GM18951 (cell line): ENCODE measurements around the gene CDC37.

Source experiments
- POLR2A ChIP-seq: IDR thresholded peaks from 4 replicates; pipeline ENCODE4 v1.6.1; 2011; ENCODE audit warnings: mild to moderate bottlenecking; ENCODE audit not compliant: insufficient read length, insufficient read depth; ENCODE audit errors: extremely low read depth
- in situ Hi-C: fragments of 300-500 bp; cut with MboI; formaldehyde crosslinking; loops from one replicate; pipeline ENCODE4 v1.12.0; 2022; ENCODE audit warnings: low sequenced_read_pairs, mixed read lengths, inconsistent platforms; ENCODE audit not compliant: unreplicated experiment

Gene CDC37

GRCh38 chr19:10395436-10395835 is 7.9 kb downstream of the CDC37 start:
- TF ChIP-seq POLR2A, result no peak

GRCh38 chr19:10395003-10395402 is 8.3 kb downstream of the CDC37 start:
- no peak for TF ChIP-seq POLR2A
- in situ Hi-C loops, result loop anchor here (25.0 kb wide), 1 partner anchor 458 kb away; the partner anchor contains the start of gene OLFM2

More at GRCh38 chr19:10395436-10395835, 7.9 kb downstream of the CDC37 start:
- in situ Hi-C loops, result loop anchor here (25.0 kb wide), 1 partner anchor 458 kb away; the partner anchor contains the start of gene OLFM2

GRCh38 chr19:10393137-10393536 is 10.2 kb downstream of the CDC37 start:
- in situ Hi-C loops, result loop anchor here (25.0 kb wide), 1 partner anchor 456 kb away; the partner anchor contains the start of gene OLFM2
- TF ChIP-seq POLR2A, result no peak

- in situ Hi-C loops, result loop anchor here (25.0 kb wide), 1 partner anchor 455 kb away; the partner anchor contains the start of gene OLFM2
Measured at GRCh38 chr19:10392120-10392519, 11.2 kb downstream of the CDC37 start.

GRCh38 chr19:10390652-10391286 is 12.6 kb downstream of the CDC37 start:
- in situ Hi-C loops, result loop anchor here (25.0 kb wide), 1 partner anchor 453 kb away; the partner anchor contains the start of gene OLFM2
- no peak for TF ChIP-seq POLR2A

More at GRCh38 chr19:10392120-10392519, 11.2 kb downstream of the CDC37 start:
- TF ChIP-seq POLR2A, result no peak

- TF ChIP-seq POLR2A, result no peak
- in situ Hi-C loops, result loop anchor here (25.0 kb wide), 1 partner anchor 453 kb away; the partner anchor contains the start of gene OLFM2
Measured at GRCh38 chr19:10389863-10390262, 13.5 kb downstream of the CDC37 start.

- in situ Hi-C loops, result loop anchor here (25.0 kb wide), 1 partner anchor 452 kb away; the partner anchor contains the start of gene OLFM2
- TF ChIP-seq POLR2A, result peak; percentile 13
Measured at GRCh38 chr19:10388957-10389356, 14.4 kb downstream of the CDC37 start.

- in situ Hi-C loops, result loop anchor here (5.0 to 25.0 kb wide), 2 partner anchors 117 to 447 kb away; partner anchors contain the start of gene OLFM2
- TF ChIP-seq POLR2A, result no peak
Measured at GRCh38 chr19:10384580-10384979, 18.8 kb downstream of the CDC37 start.

- in situ Hi-C loops, result loop anchor here (5.0 to 25.0 kb wide), 2 partner anchors 116 to 446 kb away; partner anchors contain the start of gene OLFM2
Measured at GRCh38 chr19:10383223-10383499, 20.2 kb downstream of the CDC37 start.

- peak; percentile 88 for TF ChIP-seq POLR2A
- in situ Hi-C loops, result loop anchor here (5.0 to 25.0 kb wide), 2 partner anchors 113 to 443 kb away; partner anchors contain the start of gene OLFM2
Measured at GRCh38 chr19:10380313-10381102, 22.8 kb downstream of the CDC37 start, which contains the start of gene TYK2. Gene TYK2 (minus strand): TSS chr19:10380572. CDS start chr19:10378406, 2,166 bp downstream.

- no peak for TF ChIP-seq POLR2A
- in situ Hi-C loops, result loop anchor here (5.0 to 25.0 kb wide), 2 partner anchors 113 to 443 kb away; partner anchors contain the start of gene OLFM2
Measured at GRCh38 chr19:10379880-10380312, 23.4 kb downstream of the CDC37 start.

GRCh38 chr19:10378124-10378523 is 25.2 kb downstream of the CDC37 start:
- in situ Hi-C loops, result loop anchor here (25.0 kb wide), 1 partner anchor 441 kb away; the partner anchor contains the start of gene OLFM2
- no peak for TF ChIP-seq POLR2A

- in situ Hi-C loops, result loop anchor here (25.0 kb wide), 1 partner anchor 440 kb away; the partner anchor contains the start of gene OLFM2
Measured at GRCh38 chr19:10377140-10377640, 26.2 kb downstream of the CDC37 start.

- no peak for TF ChIP-seq POLR2A
- in situ Hi-C loops, result loop anchor here (25.0 kb wide), 1 partner anchor 438 kb away; the partner anchor contains the start of gene OLFM2
Measured at GRCh38 chr19:10374931-10375330, 28.4 kb downstream of the CDC37 start.
